Measurements from ENCODE around the gene SMIM1.

SMIM1 gene

GRCh38 chr1:3773572-3774275 is 1.2 kb downstream of the SMIM1 start:
- H3K4me1 ChIP-seq (ENCODE audit: low read length) = peaks cover 20% of the 10 kb centered on the region
- H4K20me1 ChIP-seq (ENCODE audit: insufficient read depth, low read length) = no peaks in the 10 kb centered on the region
- peak overlapping the region; percentile 73 for H3K4me2 ChIP-seq (ENCODE audit: low read length)
- H3K9me3 ChIP-seq (ENCODE audit: insufficient read depth, low read length) = no peaks in the 10 kb centered on the region
- no peak overlapping the region for H3K9ac ChIP-seq (ENCODE audit: low read length)
- TF ChIP-seq EZH2phosphoT487 (IDR thresholded peaks at IDR 0.05; ENCODE audit: low read depth) = no peak
- no peak for TF ChIP-seq CTCF (IDR thresholded peaks at IDR 0.05; ENCODE audit: low read depth, low read length)
- H2AFZ ChIP-seq (ENCODE audit: low read depth, low read length) = no peak overlapping the region
- H3K4me3 ChIP-seq (ENCODE audit: low read length) = no peak overlapping the region
- no peaks in the 10 kb centered on the region for H3K36me3 ChIP-seq (replicated peaks; ENCODE audit: low read depth, low read length)
- no peak overlapping the region for H3K27ac ChIP-seq (ENCODE audit: low read length)
- H3K79me2 ChIP-seq (ENCODE audit: low read length) = no peaks in the 10 kb centered on the region
- peaks cover 6% of the 10 kb centered on the region; the same call in 1 of the 2 replicates for H3K27me3 ChIP-seq (ENCODE audit: low read depth, low read length)

DNA sequence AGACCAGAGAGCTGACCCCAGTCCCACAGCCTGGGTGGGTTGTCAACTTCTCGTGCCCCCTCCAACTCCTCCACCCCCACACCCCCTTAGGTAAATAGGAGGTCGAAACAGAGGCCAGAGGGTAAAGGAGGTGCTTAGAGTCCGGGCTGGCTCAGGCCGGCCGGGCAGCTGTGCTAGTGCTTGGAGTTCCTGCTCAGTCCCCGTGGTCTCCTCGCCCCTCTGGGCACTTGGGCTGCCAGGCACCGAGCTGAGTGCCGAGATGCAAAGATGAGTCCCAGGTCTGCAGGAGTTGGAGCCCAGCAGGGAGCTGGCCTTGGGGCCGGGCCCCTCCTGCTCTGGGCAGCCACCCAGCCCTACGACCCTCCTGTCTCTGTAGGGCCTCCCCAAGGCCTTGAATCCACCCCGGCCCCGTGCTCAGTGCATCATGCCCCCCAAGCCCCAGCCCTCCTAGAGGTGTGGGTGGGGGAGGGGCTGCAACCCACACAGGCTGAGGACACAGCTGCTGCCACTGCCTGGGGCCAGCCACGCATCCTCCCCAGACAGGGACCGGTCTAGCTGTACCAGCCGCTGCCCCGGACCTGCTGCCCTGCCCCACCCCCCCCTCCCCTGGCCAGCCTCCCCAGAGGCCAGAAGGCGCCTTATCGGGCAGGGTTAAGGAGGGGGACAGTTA is 1.9 kb downstream of the SMIM1 start:
- TF ChIP-seq CTCF (IDR thresholded peaks at IDR 0.05; ENCODE audit: low read depth, low read length) = no peak
- TF ChIP-seq EZH2phosphoT487 (IDR thresholded peaks at IDR 0.05; ENCODE audit: low read depth) = no peak
- H4K20me1 ChIP-seq (ENCODE audit: insufficient read depth, low read length) = no peaks in the 10 kb centered on the region
- peaks cover 20% of the 10 kb centered on the region for H3K4me1 ChIP-seq (ENCODE audit: low read length)
- no peak overlapping the region for H3K27ac ChIP-seq (ENCODE audit: low read length)
- no peak overlapping the region for H3K4me2 ChIP-seq (ENCODE audit: low read length)
- no peak overlapping the region for H2AFZ ChIP-seq (ENCODE audit: low read depth, low read length)
- H3K9me3 ChIP-seq (ENCODE audit: insufficient read depth, low read length) = no peaks in the 10 kb centered on the region
- H3K36me3 ChIP-seq (replicated peaks; ENCODE audit: low read depth, low read length) = peaks cover under 1% of the 10 kb centered on the region
- H3K27me3 ChIP-seq (ENCODE audit: low read depth, low read length) = peaks cover 6% of the 10 kb centered on the region; the same call in 1 of the 2 replicates
- no peak overlapping the region for H3K9ac ChIP-seq (ENCODE audit: low read length)
- H3K4me3 ChIP-seq (ENCODE audit: low read length) = no peak overlapping the region
- H3K79me2 ChIP-seq (ENCODE audit: low read length) = no peaks in the 10 kb centered on the region

DNA sequence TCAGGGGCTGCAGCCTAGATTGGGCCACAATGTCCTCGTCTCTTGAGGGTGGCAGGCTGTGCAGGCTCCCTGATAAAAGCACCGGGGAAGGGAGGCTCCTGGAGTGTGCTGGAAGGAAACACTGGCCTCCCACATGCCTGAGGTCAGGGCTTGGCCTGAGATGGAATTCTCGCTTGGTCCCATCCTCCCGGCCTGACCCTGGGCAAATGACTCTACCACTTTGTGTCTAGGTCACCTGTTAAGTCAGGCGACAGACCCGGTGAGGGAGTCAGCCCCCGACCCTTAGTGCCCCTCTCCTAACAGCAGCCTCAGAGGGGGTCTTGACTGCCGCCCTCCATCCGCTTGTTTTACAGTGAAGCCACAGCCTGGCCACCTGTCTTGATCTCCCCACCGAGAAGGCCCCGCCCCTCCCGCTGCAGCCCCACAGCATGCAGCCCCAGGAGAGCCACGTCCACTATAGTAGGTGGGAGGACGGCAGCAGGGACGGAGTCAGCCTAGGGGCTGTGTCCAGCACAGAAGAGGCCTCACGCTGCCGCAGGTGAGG is 2.5 kb downstream of the SMIM1 start:
- Histone ChIP-seq H3K4me1 (ENCODE audit: low read length) (peaks cover 20% of the 10 kb centered on the region), H3K4me2 (ENCODE audit: low read length) (no peak overlapping the region), H3K27ac (ENCODE audit: low read length) (no peak overlapping the region), H3K27me3 (ENCODE audit: low read depth, low read length) (peaks cover 6% of the 10 kb centered on the region; the same call in 1 of the 2 replicates), H4K20me1 (ENCODE audit: insufficient read depth, low read length) (no peaks in the 10 kb centered on the region), H3K36me3 (replicated peaks; ENCODE audit: low read depth, low read length) (peaks cover 3% of the 10 kb centered on the region), H3K9ac (ENCODE audit: low read length) (no peak overlapping the region), H3K79me2 (ENCODE audit: low read length) (no peaks in the 10 kb centered on the region), H2AFZ (ENCODE audit: low read depth, low read length) (no peak overlapping the region), H3K4me3 (ENCODE audit: low read length) (no peak overlapping the region), H3K9me3 (ENCODE audit: insufficient read depth, low read length) (no peaks in the 10 kb centered on the region)
- TF ChIP-seq EZH2phosphoT487 (IDR thresholded peaks at IDR 0.05; ENCODE audit: low read depth) (no peak), CTCF (IDR thresholded peaks at IDR 0.05; ENCODE audit: low read depth, low read length) (no peak)

Measured in OCI-LY3 (cell line).